Activated CD8-positive, alpha-beta memory T cell treated with anti-CD3 and anti-CD28 coated beads for 24 hours (primary cell): ENCODE measurements around the gene MPND.

Experiments
- DNase-seq: peaks from one replicate; pipeline ENCODE4 v3.0.0-alpha.2; 2020

The MPND gene

DNA sequence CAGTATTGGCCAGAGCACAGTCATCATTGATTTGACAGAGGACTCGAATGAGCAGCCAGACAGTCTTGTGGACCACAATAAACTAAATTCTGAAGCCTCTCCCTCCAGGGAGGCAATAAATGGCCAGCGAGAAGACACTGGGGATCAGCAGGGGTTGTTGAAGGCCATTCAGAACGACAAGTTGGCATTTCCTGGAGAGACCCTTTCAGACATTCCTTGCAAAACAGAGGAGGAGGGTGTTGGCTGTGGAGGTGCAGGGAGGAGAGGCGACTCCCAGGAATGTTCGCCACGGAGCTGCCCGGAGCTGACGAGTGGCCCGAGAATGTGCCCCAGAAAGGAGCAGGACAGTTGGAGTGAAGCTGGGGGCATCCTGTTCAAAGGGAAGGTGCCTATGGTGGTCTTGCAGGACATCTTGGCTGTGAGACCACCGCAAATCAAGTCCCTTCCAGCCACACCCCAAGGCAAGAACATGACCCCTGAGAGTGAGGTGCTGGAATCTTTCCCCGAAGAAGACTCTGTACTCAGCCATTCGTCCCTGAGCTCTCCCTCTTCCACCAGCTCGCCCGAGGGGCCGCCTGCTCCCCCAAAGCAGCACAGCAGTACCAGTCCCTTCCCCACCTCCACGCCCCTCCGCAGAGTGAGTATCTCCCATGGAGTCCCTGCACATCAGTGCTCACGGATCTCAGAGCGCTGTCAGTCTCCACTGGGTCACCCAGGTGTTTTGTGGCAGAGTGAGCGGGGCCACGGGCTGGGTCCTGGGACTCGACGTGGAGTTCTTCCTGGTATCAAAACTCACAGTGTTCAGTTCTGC, 66.0 kb downstream of the MPND start:
- DNase-seq, result no peak
